ENCODE results near the gene PSMB1. TPM values are rescaled to one million over a fixed set of nuclear protein-coding genes. Genes with fewer than 3 reads are reported as not detected.

The PSMB1 gene
- total and polyA plus RNA-seq, 2 experiments from 2014 or later = 357 to 576 TPM

DNA sequence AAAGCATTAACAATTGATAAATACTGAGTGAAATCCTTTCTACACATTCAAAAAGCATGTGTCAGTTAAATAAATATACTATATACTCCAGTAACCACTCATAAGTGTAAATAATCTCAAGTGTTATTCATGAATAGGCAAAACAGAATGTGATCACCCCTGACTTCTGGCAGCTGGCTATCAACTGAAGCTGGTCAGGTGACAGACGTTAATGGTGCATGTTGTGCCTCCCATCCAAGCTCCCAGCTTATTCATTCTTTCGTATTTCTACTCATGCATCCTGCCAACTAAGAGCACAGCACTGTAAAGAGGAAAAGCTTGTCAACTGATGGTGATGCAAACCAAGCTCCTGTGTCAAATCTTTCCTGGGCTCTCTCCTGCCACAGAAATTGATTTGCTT, 7.7 kb downstream of the PSMB1 start:
- no peak overlapping the region for H3K4me2 ChIP-seq
- H3K36me3 Mint-ChIP-seq (ENCODE audit: low read depth) = peaks cover 86% of the 10 kb centered on the region

More for the DNA sequence above, 7.7 kb downstream of the PSMB1 start:
- no peak overlapping the region for H3K27ac Mint-ChIP-seq
- H3K4me1 Mint-ChIP-seq = peaks cover 5% of the 10 kb centered on the region
- Histone ChIP-seq H3K36me3 (ENCODE audit: insufficient read depth) (peaks cover 67% of the 10 kb centered on the region), H4K20me1 (replicated peaks; ENCODE audit: insufficient read depth) (peaks cover 34% of the 10 kb centered on the region), H3K27ac (ENCODE audit: low read depth) (no peak overlapping the region), H3K9me2 (ENCODE audit: insufficient read depth) (no peaks in the 10 kb centered on the region), H3K27me3 (ENCODE audit: insufficient read depth) (no peaks in the 10 kb centered on the region), H3F3A (replicated peaks; ENCODE audit: low read depth) (no peaks in the 10 kb centered on the region; the same call in 1 of the 2 replicates), H2AFZ (no peak overlapping the region), H3K79me2 (replicated peaks; ENCODE audit: insufficient read depth) (peaks cover 90% of the 10 kb centered on the region), H3K4me3 (no peak overlapping the region), H3K4me1 (ENCODE audit: insufficient read depth) (peaks cover 5% of the 10 kb centered on the region; the same call in 1 of the 2 replicates)
- H3K27me3 Mint-ChIP-seq (ENCODE audit: insufficient read depth, low read depth, poor library complexity) = no peaks in the 10 kb centered on the region
- TF ChIP-seq ZNF114 (CRISPR knock-in tag; IDR thresholded peaks at IDR 0.05) (no peak), STAT1 (IDR thresholded peaks at IDR 0.05; ENCODE audit: unreplicated experiment) (no peak), EZH2phosphoT487 (IDR thresholded peaks at IDR 0.05; ENCODE audit: unreplicated experiment) (no peak), NANOG (IDR thresholded peaks at IDR 0.05; ENCODE audit: borderline replicate concordance) (no peak), ZNF331 (CRISPR knock-in tag; IDR thresholded peaks at IDR 0.05; ENCODE audit: low read depth) (no peak), CREB1 (CRISPR knock-in tag; IDR thresholded peaks at IDR 0.05; ENCODE audit: low read depth) (no peak), JUNB (IDR thresholded peaks at IDR 0.05; ENCODE audit: unreplicated experiment) (no peak), POLR2AphosphoS5 (IDR thresholded peaks at IDR 0.05; ENCODE audit: low read depth) (no peak), EZH2 (IDR thresholded peaks at IDR 0.05; ENCODE audit: low read depth, unreplicated experiment) (no peak)
- TF ChIP-seq, protein P1, sequence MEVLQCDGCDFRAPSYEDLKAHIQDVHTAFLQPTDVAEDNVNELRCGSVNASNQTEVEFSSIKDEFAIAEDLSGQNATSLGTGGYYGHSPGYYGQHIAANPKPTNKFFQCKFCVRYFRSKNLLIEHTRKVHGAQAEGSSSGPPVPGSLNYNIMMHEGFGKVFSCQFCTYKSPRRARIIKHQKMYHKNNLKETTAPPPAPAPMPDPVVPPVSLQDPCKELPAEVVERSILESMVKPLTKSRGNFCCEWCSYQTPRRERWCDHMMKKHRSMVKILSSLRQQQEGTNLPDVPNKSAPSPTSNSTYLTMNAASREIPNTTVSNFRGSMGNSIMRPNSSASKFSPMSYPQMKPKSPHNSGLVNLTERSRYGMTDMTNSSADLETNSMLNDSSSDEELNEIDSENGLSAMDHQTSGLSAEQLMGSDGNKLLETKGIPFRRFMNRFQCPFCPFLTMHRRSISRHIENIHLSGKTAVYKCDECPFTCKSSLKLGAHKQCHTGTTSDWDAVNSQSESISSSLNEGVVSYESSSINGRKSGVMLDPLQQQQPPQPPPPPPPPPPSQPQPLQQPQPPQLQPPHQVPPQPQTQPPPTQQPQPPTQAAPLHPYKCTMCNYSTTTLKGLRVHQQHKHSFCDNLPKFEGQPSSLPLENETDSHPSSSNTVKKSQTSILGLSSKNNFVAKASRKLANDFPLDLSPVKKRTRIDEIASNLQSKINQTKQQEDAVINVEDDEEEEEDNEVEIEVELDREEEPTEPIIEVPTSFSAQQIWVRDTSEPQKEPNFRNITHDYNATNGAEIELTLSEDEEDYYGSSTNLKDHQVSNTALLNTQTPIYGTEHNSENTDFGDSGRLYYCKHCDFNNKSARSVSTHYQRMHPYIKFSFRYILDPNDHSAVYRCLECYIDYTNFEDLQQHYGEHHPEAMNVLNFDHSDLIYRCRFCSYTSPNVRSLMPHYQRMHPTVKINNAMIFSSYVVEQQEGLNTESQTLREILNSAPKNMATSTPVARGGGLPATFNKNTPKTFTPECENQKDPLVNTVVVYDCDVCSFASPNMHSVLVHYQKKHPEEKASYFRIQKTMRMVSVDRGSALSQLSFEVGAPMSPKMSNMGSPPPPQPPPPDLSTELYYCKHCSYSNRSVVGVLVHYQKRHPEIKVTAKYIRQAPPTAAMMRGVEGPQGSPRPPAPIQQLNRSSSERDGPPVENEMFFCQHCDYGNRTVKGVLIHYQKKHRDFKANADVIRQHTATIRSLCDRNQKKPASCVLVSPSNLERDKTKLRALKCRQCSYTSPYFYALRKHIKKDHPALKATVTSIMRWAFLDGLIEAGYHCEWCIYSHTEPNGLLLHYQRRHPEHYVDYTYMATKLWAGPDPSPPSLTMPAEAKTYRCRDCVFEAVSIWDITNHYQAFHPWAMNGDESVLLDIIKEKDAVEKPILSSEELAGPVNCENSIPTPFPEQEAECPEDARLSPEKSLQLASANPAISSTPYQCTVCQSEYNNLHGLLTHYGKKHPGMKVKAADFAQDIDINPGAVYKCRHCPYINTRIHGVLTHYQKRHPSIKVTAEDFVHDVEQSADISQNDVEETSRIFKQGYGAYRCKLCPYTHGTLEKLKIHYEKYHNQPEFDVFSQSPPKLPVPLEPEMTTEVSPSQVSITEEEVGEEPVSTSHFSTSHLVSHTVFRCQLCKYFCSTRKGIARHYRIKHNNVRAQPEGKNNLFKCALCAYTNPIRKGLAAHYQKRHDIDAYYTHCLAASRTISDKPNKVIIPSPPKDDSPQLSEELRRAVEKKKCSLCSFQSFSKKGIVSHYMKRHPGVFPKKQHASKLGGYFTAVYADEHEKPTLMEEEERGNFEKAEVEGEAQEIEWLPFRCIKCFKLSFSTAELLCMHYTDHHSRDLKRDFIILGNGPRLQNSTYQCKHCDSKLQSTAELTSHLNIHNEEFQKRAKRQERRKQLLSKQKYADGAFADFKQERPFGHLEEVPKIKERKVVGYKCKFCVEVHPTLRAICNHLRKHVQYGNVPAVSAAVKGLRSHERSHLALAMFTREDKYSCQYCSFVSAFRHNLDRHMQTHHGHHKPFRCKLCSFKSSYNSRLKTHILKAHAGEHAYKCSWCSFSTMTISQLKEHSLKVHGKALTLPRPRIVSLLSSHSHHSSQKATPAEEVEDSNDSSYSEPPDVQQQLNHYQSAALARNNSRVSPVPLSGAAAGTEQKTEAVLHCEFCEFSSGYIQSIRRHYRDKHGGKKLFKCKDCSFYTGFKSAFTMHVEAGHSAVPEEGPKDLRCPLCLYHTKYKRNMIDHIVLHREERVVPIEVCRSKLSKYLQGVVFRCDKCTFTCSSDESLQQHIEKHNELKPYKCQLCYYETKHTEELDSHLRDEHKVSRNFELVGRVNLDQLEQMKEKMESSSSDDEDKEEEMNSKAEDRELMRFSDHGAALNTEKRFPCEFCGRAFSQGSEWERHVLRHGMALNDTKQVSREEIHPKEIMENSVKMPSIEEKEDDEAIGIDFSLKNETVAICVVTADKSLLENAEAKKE (CRISPR knock-in tag; IDR thresholded peaks at IDR 0.05) = no peak
- TF ChIP-seq, protein P2, sequence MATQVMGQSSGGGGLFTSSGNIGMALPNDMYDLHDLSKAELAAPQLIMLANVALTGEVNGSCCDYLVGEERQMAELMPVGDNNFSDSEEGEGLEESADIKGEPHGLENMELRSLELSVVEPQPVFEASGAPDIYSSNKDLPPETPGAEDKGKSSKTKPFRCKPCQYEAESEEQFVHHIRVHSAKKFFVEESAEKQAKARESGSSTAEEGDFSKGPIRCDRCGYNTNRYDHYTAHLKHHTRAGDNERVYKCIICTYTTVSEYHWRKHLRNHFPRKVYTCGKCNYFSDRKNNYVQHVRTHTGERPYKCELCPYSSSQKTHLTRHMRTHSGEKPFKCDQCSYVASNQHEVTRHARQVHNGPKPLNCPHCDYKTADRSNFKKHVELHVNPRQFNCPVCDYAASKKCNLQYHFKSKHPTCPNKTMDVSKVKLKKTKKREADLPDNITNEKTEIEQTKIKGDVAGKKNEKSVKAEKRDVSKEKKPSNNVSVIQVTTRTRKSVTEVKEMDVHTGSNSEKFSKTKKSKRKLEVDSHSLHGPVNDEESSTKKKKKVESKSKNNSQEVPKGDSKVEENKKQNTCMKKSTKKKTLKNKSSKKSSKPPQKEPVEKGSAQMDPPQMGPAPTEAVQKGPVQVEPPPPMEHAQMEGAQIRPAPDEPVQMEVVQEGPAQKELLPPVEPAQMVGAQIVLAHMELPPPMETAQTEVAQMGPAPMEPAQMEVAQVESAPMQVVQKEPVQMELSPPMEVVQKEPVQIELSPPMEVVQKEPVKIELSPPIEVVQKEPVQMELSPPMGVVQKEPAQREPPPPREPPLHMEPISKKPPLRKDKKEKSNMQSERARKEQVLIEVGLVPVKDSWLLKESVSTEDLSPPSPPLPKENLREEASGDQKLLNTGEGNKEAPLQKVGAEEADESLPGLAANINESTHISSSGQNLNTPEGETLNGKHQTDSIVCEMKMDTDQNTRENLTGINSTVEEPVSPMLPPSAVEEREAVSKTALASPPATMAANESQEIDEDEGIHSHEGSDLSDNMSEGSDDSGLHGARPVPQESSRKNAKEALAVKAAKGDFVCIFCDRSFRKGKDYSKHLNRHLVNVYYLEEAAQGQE (IDR thresholded peaks at IDR 0.05; ENCODE audit: unreplicated experiment) = no peak
- TF ChIP-seq, protein P3, sequence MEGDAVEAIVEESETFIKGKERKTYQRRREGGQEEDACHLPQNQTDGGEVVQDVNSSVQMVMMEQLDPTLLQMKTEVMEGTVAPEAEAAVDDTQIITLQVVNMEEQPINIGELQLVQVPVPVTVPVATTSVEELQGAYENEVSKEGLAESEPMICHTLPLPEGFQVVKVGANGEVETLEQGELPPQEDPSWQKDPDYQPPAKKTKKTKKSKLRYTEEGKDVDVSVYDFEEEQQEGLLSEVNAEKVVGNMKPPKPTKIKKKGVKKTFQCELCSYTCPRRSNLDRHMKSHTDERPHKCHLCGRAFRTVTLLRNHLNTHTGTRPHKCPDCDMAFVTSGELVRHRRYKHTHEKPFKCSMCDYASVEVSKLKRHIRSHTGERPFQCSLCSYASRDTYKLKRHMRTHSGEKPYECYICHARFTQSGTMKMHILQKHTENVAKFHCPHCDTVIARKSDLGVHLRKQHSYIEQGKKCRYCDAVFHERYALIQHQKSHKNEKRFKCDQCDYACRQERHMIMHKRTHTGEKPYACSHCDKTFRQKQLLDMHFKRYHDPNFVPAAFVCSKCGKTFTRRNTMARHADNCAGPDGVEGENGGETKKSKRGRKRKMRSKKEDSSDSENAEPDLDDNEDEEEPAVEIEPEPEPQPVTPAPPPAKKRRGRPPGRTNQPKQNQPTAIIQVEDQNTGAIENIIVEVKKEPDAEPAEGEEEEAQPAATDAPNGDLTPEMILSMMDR (conservative IDR thresholded peaks at IDR 0.05; ENCODE audit: low read depth in 2 of 2) = no peak
- TF ChIP-seq, protein P4, sequence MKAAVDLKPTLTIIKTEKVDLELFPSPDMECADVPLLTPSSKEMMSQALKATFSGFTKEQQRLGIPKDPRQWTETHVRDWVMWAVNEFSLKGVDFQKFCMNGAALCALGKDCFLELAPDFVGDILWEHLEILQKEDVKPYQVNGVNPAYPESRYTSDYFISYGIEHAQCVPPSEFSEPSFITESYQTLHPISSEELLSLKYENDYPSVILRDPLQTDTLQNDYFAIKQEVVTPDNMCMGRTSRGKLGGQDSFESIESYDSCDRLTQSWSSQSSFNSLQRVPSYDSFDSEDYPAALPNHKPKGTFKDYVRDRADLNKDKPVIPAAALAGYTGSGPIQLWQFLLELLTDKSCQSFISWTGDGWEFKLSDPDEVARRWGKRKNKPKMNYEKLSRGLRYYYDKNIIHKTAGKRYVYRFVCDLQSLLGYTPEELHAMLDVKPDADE (IDR thresholded peaks at IDR 0.05) = no peak
- DNase-seq (ENCODE audit: low spot score) (no peak), ATAC-seq (no peak)
- H3K9me3 Mint-ChIP-seq = no peaks in the 10 kb centered on the region
- H3K4me3 Mint-ChIP-seq = no peak overlapping the region
